ENCODE measurements around the gene ALDOB.

DNA sequence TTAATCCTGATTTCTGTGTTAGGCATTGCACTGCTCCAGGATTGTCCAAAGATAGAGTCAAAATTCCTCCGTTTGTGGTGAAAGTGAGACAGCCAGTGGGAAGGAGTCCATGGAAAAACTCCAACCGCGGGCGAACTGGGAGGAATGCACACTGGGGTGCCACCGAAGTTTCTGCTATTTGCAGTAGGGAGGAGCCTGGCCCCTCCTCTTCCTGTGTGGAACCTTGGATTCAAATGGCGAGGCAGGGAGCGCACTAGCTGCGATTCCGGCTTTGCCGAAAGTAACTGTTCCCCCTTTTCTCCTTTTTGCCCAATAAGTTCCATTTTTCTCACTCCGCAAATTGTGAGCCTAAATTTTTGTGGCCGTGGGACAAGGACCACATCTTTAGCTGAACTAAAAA, 60.0 kb downstream of the ALDOB start:
- TF ChIP-seq, protein P1, sequence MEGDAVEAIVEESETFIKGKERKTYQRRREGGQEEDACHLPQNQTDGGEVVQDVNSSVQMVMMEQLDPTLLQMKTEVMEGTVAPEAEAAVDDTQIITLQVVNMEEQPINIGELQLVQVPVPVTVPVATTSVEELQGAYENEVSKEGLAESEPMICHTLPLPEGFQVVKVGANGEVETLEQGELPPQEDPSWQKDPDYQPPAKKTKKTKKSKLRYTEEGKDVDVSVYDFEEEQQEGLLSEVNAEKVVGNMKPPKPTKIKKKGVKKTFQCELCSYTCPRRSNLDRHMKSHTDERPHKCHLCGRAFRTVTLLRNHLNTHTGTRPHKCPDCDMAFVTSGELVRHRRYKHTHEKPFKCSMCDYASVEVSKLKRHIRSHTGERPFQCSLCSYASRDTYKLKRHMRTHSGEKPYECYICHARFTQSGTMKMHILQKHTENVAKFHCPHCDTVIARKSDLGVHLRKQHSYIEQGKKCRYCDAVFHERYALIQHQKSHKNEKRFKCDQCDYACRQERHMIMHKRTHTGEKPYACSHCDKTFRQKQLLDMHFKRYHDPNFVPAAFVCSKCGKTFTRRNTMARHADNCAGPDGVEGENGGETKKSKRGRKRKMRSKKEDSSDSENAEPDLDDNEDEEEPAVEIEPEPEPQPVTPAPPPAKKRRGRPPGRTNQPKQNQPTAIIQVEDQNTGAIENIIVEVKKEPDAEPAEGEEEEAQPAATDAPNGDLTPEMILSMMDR (conservative IDR thresholded peaks at IDR 0.05), result no peak
- no peak for TF ChIP-seq ZFX (IDR thresholded peaks at IDR 0.05)

Data from C4-2B (cell line).